Adrenal gland (tissue), 12 donors: ENCODE results near the gene KRIT1. TPM values are rescaled to one million over a fixed set of nuclear protein-coding genes. Genes with fewer than 3 reads are reported as not detected.

ENCODE experiments used
- DNase-seq, 7 donors: peaks; one replicate each; pipeline ENCODE4 v3.0.0-alpha.2; 2019 to 2020
- H3K27ac ChIP-seq, 5 donors: fragments of 200-600 bp; sonication (generic) in 4 of 5; 1 replicate in 3 of 5; 2 replicates in 2 of 5; pipeline versions ENCODE4 v1.5.1 to v1.8.0; 2016 to 2020; ENCODE audit warnings: mild to moderate bottlenecking in 1 of 5
- H3K27me3 ChIP-seq: fragments of 200-600 bp; 2 replicates; pipeline ENCODE4 v1.8.0; 2021
- H3K36me3 ChIP-seq, 2 donors: fragments of 200-600 bp; replicated peaks in 1 of 2; 1 replicate in 1 of 2; 2 replicates in 1 of 2; pipeline versions ENCODE4 v1.5.1 to v1.8.0; 2018 to 2022
- H3K4me1 ChIP-seq, 2 donors: fragments of 200-600 bp; replicated peaks in 1 of 2; 1 replicate in 1 of 2; 2 replicates in 1 of 2; pipeline versions ENCODE4 v1.5.1 to v1.8.0; 2018 to 2021
- H3K4me3 ChIP-seq, 4 donors: fragments of 200-600 bp; sonication (generic) in 3 of 4; one replicate each; pipeline ENCODE4 v1.5.1; 2016 to 2018
- H3K9me3 ChIP-seq, 3 donors: fragments of 200-600 bp; sonication (generic) in 1 of 3; replicated peaks in 1 of 3; 1 replicate in 2 of 3; 2 replicates in 1 of 3; pipeline versions ENCODE4 v1.5.1 to v1.8.0; 2016 to 2021
- CTCF ChIP-seq, 6 experiments: fragments of 450-650 bp in 4 of 6; fragments of 200-600 bp in 2 of 6; sonication (generic) in 1 of 6; IDR thresholded peaks; 1 replicate in 5 of 6; 2 replicates in 1 of 6; pipeline versions ENCODE4 v1.5.1 to v1.8.0; 2016 to 2021; ENCODE audit warnings: antibody characterized with exemption in 6 of 6, mild to moderate bottlenecking in 2 of 6, moderate library complexity in 1 of 6
- POLR2A ChIP-seq, 2 donors: fragments of 450-650 bp; IDR thresholded peaks; one replicate each; pipeline ENCODE4 v1.6.1; 2017; ENCODE audit warnings: antibody characterized with exemption in 2 of 2, mild to moderate bottlenecking in 2 of 2, moderate library complexity in 1 of 2
- WGBS, 4 donors: extraction: QIAGEN DNeasy Blood & Tissue Kit in 2 of 4; methylation state at CpG; one replicate each; pipeline versions ENCODE4 v1.1.5 to v1.1.7; 2013 to 2017; 5-methylcytosine and 5-hydroxymethylcytosine counted together
- intact Hi-C, 2 donors: fragments of 100-400 bp; cut with DNase I; formaldehyde crosslinking; loops; one replicate each; pipeline versions ENCODE4 v1.14.1 to v1.15.0; 2022 to 2023
- polyA plus RNA-seq, 3 donors: library from polyadenylated mRNA; stranded (reverse); fragments of 200-250 nt in 2 of 3; fragments of 350-450 nt in 1 of 3; fragmentation: Illumina TruSeq in 1 of 3; extraction: RNeasy Lipid Tissue Mini Kit (QIAGEN cat#74804) in 1 of 3; gene quantifications; one replicate each; pipeline ENCODE4 v1.2.3, GENCODE V29; 2013 to 2014
- total RNA-seq, 9 donors: library from RNA; depleted of rRNA in 4 of 9; stranded (reverse); fragments of >200 nt in 4 of 9; fragments of 120-200 nt in 1 of 9; fragmentation: NEBNext Ultra II Directional in 1 of 9; extraction: Animal tissue kit (Norgen Biotek cat#: 25700) in 1 of 9; gene quantifications; one replicate each; pipeline versions ENCODE4 v1.1.0 to v1.2.4, GENCODE V29; 2013 to 2023
- donor health status: healthy with polysubstance abuse.
- donor health status: Bipolar disorder and iron deficiency.
- donor health status: DM: yes; HTN: yes; CAD: no.
- donor health status: DM: no; HTN: no; CAD: no.
- donor health status: DM: no; HTN: no; CAD: no.
- donor health status: DM: yes; HTN: yes; CAD: no.

Gene KRIT1
- total and polyA plus RNA-seq, 12 donors, result 25.2 to 119 (median 40.0) TPM

DNA sequence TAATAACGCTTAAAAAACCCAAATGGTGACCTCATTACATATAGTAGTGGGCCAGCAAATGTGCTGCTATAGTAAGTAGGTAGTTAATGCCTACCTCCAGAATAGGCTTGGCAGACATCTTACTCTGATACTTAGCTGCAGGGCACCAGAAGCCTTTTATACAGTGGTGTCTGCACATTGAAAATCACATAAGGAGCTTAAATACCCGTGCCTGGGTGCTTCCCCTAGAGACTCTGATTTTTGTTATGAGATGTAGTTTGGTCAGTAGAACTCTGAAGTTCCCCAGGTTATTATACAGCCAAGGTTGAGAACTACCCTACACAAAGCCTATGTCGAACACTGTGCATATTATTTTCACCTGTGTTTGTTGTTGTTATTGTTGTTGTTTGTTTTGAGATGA, 47.3 kb upstream of the KRIT1 start:
- peaks cover 0 to 7% (median 0%) of the 10 kb centered on the region in 3 donors for H3K9me3 ChIP-seq
- no peak for TF ChIP-seq POLR2A (IDR thresholded peaks at IDR 0.05)
- no peak for TF ChIP-seq CTCF (IDR thresholded peaks at IDR 0.05)
- no peaks in the 10 kb centered on the region for H3K27me3 ChIP-seq
- H3K4me1 ChIP-seq, result peaks cover 0 to 20% of the 10 kb centered on the region in 2 donors
- 85 to 90% (median 87%) methylated on average over 3 of the region's 3 CpGs for WGBS, 4 donors
- DNase-seq, result no peak
- no peak overlapping the region for H3K27ac ChIP-seq
- intact Hi-C loops, result no loop called here
- peaks cover 0 to 5% of the 10 kb centered on the region in 2 donors for H3K36me3 ChIP-seq
- no peak overlapping the region for H3K4me3 ChIP-seq

GRCh38 chr7:92289321-92289720, 43.6 kb upstream of the KRIT1 start:
- TF ChIP-seq CTCF (IDR thresholded peaks at IDR 0.05), result no peak
- no peak for TF ChIP-seq POLR2A (IDR thresholded peaks at IDR 0.05)
- WGBS, 4 donors, result 94 to 98% (median 98%) methylated on average over 2 of the region's 2 CpGs
- intact Hi-C loops, result no loop called here
- no peaks in the 10 kb centered on the region for H3K36me3 ChIP-seq
- peaks cover 0 to 7% (median 0%) of the 10 kb centered on the region in 3 donors for H3K9me3 ChIP-seq
- H3K27ac ChIP-seq, result no peak overlapping the region
- DNase-seq, result no peak
- no peaks in the 10 kb centered on the region for H3K27me3 ChIP-seq
- H3K4me3 ChIP-seq, result no peak overlapping the region
- peaks cover 0 to 17% of the 10 kb centered on the region in 2 donors for H3K4me1 ChIP-seq

DNA sequence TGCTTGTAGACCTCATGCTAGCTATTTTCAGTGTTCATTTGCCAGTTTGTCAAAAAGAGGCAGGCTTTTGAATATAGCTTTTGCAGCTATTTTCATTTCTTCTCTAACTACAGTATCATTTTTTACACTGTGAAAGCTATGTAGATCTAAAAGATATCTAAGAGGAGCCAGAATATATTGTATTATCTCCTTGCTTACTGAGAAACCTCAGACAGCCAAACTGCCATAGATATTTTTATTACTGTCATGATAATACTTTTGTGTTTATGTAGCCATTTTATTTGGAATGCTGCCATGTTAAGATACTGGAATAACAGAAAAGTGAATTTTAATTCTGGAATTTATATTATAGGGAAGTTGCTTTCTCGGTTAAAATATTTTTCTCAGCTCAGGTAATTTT, 37.2 kb upstream of the KRIT1 start:
- DNase-seq, result no peak
- no peak overlapping the region for H3K27ac ChIP-seq
- peaks cover 0 to 13% of the 10 kb centered on the region in 2 donors for H3K4me1 ChIP-seq
- WGBS, 4 donors, result 81 to 92% (median 87%) methylated on average over 1 of the region's 1 CpG
- H3K9me3 ChIP-seq, result no peaks in the 10 kb centered on the region
- no peaks in the 10 kb centered on the region for H3K36me3 ChIP-seq
- intact Hi-C loops, result no loop called here
- H3K4me3 ChIP-seq, result no peak overlapping the region
- TF ChIP-seq POLR2A (IDR thresholded peaks at IDR 0.05) (no peak), CTCF (IDR thresholded peaks at IDR 0.05) (no peak)
- H3K27me3 ChIP-seq, result no peaks in the 10 kb centered on the region

DNA sequence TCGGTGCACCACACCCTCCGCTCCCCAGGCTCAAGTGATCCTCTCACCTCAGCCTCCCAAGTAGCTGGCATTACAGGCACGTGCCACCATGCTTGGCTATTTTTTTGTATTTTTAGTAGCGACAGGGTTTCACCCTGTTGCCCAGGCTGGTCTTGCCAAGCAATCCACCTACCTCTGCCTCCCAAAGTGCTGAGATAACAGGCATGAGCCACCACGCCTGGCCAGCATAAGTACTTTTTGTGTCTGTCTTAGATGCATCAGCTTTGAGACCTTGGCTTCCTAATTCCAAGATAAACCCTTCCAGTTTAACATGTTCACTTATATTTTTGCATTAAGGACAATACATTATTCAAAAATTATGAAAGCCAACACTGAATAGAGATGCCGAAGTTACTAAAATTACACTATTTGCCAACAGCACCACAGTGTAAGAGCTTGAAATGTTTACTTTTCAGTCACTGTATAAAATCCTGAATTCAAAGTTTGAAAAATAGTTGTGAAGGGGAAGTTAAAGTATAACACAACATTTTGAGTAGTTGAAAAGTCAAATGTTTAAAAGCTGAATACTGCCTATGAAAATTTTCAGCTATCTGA, 36.6 kb upstream of the KRIT1 start:
- peaks cover 0 to 13% of the 10 kb centered on the region in 2 donors for H3K4me1 ChIP-seq
- no peak for DNase-seq
- no peak for TF ChIP-seq CTCF (IDR thresholded peaks at IDR 0.05)
- no peak for TF ChIP-seq POLR2A (IDR thresholded peaks at IDR 0.05)

More for the DNA sequence above, 36.6 kb upstream of the KRIT1 start:
- Histone ChIP-seq H3K27me3 (no peaks in the 10 kb centered on the region), H3K9me3 (no peaks in the 10 kb centered on the region), H3K4me3 (no peak overlapping the region), H3K36me3 (no peaks in the 10 kb centered on the region), H3K27ac (no peak overlapping the region)
- intact Hi-C loops, result no loop called here
- 91 to 95% (median 92%) methylated on average over 6 of the region's 6 CpGs for WGBS, 4 donors
